Frontal cortex (tissue), 4 donors: ENCODE measurements around the gene EPPIN. TPM values are rescaled to one million over a fixed set of nuclear protein-coding genes. Genes with fewer than 3 reads are reported as not detected.
"Not testable (repeated sequence)": the region's sequence is repeated elsewhere in the genome, so short reads cannot be mapped to it uniquely, and the experiment has no call there.

Source experiments
- DNase-seq, 2 donors: peaks; one replicate each; pipeline ENCODE4 v3.0.0; 2012; ENCODE audit warnings: low spot score in 2 of 2
- FAIRE-seq: peaks from 2 replicates; lab custom pipeline; 2012; peaks lifted over from hg19 to GRCh38; lab: Jason Lieb, UNC
- total RNA-seq: library from RNA; depleted of rRNA; stranded (reverse); fragments of >200 nt; gene quantifications from one replicate; pipeline ENCODE4 v1.2.3, GENCODE V29; 2014
- donor health status: control.
- donor health status: control.
- donor health status: control.

EPPIN gene
- not detected for total RNA-seq

DNA sequence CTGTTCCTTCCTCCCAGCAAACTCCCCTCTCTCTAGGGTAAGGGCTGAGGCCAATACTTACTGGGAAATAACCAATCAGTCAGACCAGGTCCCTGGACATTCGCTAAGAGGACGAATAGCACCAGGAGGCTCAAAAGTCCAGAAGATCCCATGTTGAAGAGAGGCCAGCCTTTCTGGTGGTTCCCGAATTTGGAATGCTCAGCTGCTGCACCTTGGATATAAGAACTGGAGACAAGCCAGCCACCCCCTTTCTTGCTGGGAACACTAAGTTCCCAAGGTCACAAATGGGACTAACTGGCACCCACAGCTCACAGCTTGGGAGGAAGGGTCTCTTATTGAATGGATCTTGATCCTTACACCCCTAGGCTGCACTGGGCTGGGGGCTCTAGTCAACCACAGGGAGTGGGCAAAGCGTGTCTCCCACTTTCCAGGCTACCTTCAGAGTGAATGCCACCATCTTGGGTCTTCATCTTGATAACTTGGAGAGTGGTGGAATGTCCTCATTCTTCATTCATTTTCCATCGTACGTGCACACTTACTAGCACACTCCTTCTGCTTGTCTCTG, at the start of gene EPPIN:
TSS of gene EPPIN (minus strand) at position 196 of the 565 bp plus-strand sequence. CDS start at position 152, 44 bp downstream.
- DNase-seq = no peak
- no peak for FAIRE-seq

DNA sequence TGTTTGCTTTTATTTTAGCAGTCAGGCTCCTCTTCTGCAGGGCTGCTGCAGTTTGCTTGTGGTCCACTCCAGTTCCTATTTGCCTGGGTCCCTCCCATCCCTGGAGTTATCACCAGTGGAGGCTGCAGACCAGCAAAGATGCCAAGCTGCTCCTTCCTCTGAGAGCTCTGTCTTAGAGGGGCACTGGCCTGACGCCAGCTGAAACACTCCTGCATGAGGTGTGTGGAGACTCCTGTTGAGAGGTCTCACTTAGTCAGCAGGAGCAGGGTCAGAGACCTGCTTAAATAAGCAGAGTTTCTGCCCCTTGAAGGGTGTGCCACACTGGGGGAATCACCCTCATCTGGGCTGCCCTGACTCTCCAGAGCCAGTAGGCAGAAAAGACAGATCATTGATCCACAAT, 48.0 kb upstream of the EPPIN start:
- FAIRE-seq (no peak), DNase-seq (no peak)

DNA sequence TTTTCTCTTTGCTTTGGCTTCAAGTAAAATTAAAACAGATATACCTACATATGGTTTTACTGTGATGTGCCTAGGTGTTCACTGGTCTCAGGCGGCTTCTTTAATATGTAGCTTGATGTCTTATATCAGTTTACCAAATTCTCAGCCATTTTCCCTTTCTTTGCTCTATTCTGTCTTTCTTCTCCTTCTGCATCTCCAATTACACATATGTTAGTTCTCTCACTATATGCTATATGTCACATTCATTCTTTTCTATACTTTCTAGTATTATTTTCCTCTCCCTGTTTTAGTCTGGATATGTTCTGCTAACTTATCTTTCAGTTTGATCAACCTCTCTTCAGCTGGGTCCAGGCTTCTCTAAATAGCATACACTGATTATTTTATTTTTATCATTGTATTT, 46.3 kb upstream of the EPPIN start:
- FAIRE-seq (no peak), DNase-seq (no peak)

DNA sequence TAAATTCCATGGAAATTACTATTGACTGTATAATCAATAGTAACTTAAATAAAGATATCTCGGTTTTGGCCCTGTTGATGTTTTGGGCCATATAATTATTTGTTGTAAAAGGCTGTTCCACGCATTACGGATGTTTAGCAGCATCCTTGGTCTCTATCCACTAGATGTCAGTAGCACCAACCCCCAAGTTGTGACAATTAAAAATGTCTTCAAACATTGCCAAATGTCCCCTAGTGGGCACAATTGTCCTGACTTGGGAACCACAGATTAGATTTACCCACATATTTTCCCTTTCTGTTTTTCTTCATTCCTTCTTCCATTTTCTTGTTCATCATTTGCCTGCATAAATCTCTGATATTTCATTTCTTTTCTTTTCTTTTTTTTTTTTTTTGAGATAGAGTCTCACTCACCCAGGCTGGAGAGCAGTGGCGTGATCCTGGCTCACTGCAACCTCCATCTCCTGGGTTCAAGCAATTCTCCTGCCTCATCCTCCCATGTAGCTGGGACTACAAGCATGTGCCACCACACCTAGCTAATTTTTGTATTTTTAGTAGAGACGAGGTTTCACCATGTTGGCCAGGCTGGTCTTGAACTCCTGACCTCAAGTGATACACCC, 45.5 kb upstream of the EPPIN start:
- DNase-seq = no peak

DNA sequence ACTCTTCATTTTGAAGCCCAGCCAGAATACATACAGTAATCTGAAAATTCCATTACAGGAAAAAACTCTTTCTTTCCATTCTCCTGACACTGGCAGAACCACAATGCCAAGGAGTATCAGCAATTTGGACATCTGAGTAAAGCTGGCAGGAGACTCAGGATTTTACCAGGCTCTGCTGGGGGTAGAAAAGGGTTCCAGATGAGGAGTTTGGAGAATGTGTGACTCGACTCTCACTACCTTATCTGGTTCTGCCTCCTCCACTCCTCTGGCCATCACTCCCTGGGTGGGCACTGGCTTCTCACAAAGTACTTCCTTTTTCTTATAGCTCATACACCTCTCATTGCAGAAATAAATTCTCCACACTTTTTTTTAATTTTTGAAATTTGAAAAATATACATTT, 42.5 kb upstream of the EPPIN start:
- DNase-seq (no peak), FAIRE-seq (no peak)

More for the DNA sequence above, 45.5 kb upstream of the EPPIN start:
- no peak for FAIRE-seq

DNA sequence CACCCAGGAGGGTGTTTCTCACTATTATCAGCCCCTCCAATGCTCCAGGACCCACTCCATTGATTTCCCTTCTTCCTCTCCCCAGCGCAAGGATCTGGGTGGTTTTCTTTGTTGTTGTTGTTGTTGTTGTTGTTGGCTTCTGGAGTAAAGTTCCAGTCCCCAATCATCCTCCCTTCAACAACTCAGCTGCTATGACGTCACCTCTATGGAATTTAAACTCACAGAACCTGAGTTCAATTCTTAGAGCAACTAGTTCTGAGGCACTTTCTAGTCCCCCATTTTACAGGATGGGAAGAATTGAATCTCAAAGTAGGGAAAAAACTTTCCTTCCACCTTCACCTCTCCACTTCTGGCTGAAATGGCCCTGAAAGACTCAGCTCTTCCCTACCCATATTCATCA, 41.6 kb upstream of the EPPIN start:
- FAIRE-seq (no peak), DNase-seq (no peak)

DNA sequence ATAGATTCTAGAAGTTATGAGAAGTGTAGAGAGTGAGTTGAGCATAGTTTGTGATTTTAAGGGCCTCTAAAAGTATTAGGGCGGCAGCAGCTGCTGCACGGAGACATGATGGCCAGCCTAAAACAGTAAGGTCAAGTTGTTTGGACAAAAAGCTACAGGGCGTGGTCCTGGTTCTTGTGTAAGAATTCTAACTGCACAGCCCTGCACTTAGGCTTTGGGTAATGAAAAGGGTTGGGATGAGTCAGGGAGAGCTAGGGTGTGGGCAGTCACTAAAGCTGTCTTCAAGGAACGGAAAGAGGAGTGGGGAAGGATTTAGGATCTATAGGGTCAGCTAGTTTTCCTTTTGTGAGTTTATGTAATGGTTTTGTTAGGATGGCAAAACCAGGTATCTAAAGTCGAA, 38.8 kb upstream of the EPPIN start:
- not testable (repeated sequence) for DNase-seq, FAIRE-seq

DNA sequence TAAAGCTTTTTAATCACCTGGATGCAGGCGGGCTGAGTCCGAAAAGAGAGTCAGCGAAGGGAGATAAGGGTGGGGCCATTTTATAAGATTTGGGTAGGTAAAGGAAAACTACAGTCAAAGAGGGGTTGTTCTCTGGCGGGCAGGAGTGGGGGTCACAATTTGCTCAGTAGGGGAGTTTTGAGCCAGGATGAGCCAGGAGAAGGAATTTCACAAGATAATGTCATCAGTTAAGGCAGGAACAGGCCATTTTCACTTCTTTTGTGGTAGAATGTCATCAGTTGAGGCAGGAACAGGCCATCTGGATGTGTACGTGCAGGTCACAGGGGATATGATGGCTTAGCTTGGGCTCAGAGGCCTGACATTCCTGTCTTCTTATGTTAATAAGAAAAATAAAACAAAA, 37.1 kb upstream of the EPPIN start:
- not testable (repeated sequence) for FAIRE-seq, DNase-seq

DNA sequence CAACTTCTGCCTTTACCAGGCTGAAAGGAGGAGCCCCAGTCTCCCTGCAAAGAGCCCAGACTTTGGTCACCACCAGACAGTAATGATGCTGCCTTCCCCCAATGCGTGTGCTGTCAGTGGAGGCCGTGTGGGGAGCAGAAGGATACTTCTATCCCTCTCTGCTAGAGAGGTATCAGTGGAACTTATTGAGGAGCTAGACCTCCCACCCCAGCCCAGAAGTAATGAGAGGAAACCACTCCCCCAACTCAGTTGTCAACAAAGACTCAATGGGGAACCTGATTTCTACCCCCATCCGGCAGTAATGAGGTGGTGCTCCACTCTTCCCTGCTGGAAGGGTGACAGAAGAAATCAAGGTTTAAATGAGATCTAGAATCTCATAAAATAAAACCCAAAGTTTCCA, 36.3 kb upstream of the EPPIN start:
- FAIRE-seq (no peak), DNase-seq (no peak)

DNA sequence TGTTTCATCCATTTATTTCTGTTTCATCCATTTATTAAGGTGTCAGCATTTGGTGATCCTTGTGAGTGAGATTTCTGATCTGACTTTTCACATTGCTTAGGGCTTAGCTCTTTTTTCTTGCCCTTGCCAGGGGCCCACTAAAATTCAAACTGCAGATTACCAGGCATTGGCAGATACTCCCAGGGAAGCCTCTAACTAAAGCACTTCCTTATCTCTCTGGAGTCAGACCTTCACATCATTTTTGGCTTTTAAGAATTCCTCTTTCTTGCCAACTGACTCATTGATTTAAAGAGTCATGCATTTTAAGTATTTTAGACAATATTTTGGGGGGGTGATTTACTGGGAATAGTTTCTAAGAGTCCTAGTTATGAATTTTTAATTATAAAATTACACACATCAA, 34.5 kb upstream of the EPPIN start:
- no peak for FAIRE-seq
- no peak for DNase-seq

DNA sequence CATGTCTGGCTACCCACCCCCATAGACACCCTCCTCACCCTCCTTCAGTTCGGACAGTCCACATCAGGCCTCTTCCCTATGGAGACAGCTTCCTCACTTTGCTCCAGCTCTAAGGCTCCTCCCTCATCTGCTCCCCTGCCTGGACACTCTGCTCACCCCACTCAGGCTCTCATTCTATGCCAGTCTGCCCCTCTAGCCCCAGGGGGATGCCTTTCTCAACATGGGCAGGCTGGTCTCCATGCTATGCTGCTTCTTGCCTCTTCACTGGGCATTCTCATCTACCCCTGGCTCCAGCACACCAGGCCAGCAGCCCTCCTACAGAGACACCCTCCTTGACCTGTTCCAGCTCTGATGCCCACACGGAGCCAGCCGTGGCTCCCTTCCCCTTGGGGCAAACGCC, 32.0 kb upstream of the EPPIN start, which contains the start of gene WFDC8:
TSS of gene WFDC8 (minus strand) at position 101 of the 400 bp plus-strand sequence. CDS start at position 64, 37 bp downstream.
- DNase-seq (no peak), FAIRE-seq (no peak)

DNA sequence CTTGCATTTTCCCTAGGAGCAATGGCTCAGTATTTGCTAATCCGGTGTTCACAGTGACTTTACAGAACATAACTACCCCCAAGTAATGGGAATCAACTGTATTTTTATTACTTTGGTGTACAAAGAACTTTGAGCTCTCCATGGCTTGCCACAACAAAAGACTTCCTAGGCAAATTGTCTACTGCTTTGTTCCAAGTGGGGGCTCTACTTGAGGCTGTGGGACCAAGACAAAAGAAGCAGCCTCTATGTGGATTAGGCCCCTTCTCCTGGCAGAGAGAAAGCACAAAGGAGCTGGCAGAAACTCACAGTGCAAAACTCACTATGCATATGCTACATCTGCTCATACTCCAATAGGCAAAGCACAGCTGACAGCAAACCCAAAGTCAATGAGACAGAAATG, 31.0 kb upstream of the EPPIN start:
- FAIRE-seq (no peak), DNase-seq (no peak)

DNA sequence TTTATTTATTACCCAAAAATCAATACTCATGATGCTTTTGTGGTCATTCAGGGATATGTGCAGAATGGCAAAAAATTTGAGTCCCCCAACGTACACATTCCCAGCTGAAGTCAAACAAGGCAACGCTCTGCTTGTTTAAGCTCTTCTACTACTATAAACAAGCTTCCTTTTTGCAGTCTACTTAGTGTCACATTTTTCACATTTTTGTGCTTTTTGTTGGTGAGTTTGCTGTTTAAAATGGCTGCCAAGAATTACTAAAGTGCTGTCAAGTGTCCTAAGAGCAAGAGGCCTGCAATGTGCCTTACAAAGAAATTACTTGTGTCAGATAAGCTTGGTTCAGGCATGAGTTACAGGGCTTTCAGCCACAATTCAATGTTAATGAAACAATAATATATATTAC, 29.8 kb upstream of the EPPIN start:
- FAIRE-seq = no peak
- no peak for DNase-seq

DNA sequence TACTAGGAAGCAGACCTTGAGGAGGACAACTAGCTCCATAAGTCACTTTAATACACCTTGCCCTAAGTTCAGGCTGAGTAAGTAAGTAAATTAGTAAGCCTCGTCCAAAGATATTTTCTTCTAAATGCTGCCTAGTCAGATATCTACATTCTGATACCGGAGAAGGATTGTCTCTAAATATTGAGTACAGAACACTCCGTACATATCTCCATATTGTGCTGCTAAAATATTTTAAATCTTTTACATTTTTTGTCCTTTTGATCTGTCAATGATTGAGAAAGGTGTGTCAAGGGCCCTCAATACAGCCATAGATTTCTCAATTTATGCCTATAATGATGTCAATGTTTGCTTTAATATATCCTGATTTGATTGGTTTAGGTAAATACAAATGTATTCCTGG, 28.7 kb upstream of the EPPIN start:
- DNase-seq (no peak), FAIRE-seq (no peak)

DNA sequence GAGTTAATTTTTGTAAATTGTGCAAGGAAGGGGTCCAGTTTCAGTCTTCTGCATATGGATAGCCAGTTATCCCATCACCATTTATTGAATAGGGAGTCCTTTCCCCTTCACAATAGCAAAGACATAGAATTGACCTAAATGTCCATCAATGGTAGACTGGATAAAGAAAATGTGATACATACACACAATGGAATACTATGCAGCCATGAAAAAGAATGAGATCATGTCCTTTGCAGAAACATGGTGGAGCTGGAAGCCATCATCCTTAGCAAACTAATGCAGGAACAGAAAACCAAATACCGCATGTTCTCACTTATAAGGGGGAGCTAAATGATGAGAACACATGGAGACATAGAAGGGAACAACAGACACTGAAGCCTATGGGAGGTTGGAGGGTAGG, 22.4 kb upstream of the EPPIN start:
- DNase-seq, FAIRE-seq: not testable (repeated sequence)

DNA sequence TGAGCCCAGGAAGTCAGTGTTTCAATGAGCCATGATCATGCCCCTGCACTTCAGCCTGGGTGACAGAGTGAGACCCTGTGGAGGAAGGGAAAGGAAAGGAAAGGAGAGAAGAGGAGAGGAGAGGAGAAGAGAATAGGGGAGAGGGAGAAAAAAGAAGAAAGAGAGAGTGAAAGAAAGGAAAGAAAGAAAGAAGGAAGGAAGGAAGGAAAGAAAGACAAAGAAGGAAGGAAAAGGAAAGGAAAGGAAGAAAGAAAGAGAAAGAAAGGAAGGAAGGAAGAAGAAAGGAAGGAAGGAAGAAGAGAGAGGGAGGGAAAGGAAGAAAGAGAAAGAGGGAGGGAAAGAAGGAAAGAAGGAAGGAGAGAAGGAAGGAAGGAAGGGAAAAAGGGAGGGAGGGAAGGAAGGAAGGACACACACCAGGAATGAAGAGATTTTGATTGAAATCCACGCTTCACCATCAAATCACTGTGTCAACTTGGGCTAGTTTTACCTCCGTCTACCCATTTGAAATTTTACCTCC, 17.6 kb upstream of the EPPIN start:
- DNase-seq (no peak), FAIRE-seq (no peak)

DNA sequence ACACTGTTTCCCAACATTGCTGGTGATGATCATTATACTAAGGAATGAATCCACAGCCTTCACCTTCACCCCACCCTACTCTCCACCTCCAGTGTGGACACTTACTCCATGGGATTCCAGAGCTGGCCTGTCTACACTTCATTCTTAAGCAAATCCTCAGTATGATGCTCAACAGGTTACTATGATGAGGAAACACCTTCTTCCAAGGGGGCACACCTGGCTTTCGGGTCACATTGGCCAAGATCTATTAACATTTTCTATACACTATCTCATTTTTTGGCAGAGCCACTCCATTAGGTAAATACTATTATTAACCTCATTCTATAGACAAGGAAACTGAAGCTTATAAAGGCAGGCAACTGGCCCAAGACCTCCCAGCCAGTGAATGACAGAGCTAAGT, 8.0 kb upstream of the EPPIN start:
- no peak for DNase-seq
- FAIRE-seq = no peak

DNA sequence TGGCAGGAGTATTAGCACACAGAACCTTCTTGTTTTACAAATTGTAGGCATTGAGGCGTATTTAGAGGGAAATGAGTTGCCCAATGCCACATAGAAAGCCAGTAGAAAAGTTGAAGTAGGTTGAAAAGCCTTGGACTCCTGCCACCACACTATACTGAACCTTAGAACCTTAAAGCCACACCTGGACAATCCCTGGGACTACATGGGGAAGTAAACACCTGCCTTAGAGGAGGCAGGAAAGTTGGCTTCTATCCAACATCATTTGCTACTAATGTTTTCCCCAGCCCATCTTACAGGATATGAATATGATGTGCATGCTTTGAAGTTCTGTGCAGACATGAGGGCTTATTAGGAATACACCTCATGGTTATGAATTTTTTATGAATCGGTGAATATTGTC, 5.3 kb upstream of the EPPIN start:
- FAIRE-seq = no peak
- DNase-seq = no peak

DNA sequence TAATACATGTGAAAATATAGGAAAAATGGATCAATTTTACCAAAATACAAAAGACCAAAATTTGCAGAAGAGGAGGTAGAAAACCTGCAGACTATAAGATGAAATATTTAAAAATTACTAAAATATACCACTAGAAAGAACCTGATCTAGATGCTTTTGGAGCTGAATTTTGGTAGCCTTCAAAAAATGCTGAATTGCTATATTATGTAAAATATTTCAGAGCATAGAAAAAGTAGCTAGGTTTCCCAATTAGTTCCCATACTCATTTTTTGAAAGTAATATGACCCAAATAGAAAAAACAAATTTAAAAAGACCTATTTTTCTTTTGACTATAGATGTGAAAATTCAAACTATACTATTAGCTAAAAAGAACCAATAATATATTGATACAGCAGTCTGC, 3.6 kb upstream of the EPPIN start:
- FAIRE-seq (no peak), DNase-seq (no peak)

DNA sequence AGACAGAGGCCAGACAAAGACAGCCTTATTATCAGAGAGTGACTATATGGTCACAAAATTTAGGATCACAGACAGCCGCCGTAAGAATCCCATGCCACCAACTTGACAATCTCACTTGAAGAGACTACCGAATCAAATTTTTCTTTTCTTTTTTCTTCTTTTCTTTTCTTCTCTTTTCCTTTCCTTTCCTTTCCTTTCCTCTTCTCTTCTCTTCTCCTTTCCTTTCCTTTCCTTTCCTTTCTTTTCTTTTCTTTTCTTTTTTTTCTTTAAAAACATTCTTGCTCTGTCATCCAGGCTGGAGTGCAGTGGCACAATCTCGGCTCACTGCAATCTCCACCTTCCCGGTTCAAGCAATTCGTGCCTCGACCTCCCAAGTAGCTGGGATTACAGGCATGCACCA, 1.2 kb upstream of the EPPIN start:
- no peak for FAIRE-seq
- no peak for DNase-seq

DNA sequence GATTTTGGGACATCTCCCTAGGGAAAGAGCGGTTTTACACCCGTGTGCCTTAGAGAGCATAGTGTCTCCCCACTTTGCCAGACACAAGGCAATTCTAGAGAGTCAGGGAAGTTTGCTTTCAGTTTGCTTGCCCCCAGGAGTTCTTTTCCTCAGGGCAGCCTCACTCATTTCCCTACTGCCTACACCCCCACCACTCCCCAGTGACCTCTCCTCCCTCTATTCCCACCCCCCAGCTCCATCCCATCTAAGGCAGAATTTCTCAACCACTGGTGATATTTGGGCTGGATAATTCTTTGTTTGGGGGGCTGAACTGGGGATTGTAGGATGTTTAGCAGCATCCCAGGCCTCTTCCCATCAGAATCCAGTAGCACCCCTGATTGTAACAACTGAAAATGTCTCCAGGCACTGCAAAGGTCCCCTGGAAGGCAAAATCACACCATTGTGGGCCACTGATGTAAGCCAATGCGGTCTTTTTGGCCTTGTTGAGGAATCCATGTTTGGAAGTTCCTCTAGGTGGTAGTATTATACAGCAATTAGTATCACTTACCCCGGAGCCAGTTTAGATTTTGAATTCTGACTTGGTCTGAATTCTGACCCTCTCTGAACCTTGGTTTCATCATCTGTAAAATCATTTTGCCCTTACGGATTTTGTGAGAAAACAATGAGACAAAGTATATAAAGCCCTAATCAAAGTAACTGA, 1.3 kb downstream of the EPPIN start:
- DNase-seq (peak in 1 of 2 donors; percentile 36), FAIRE-seq (no peak)
